Peyer's patch (tissue), 4 donors: ENCODE data around the gene MTMR12. TPM values are rescaled to one million over a fixed set of nuclear protein-coding genes. Genes with fewer than 3 reads are reported as not detected.

Experiments
- DNase-seq, 3 donors: peaks; one replicate each; pipeline ENCODE4 v3.0.0-alpha.2; 2017 to 2019
- H3K27ac ChIP-seq, 4 donors: fragments of 200-600 bp; sonication (generic); one replicate each; pipeline ENCODE4 v1.5.1; 2016 to 2019
- H3K27me3 ChIP-seq, 2 donors: fragments of 200-600 bp; sonication (generic); one replicate each; pipeline ENCODE4 v1.5.1; 2019
- H3K36me3 ChIP-seq, 3 donors: fragments of 200-600 bp; sonication (generic); one replicate each; pipeline ENCODE4 v1.5.1; 2016 to 2019
- H3K4me1 ChIP-seq, 4 donors: fragments of 200-600 bp; sonication (generic); one replicate each; pipeline ENCODE4 v1.5.1; 2016 to 2019
- H3K4me3 ChIP-seq, 4 donors: fragments of 200-600 bp; sonication (generic); 1 replicate in 3 of 4; 2 replicates in 1 of 4; pipeline ENCODE4 v1.5.1; 2016 to 2019; ENCODE audit warnings: mild to moderate bottlenecking in 1 of 4
- H3K9me3 ChIP-seq, 4 donors: fragments of 200-600 bp; sonication (generic); one replicate each; pipeline ENCODE4 v1.5.1; 2016 to 2019; ENCODE audit warnings: mild to moderate bottlenecking in 1 of 4
- POLR2A ChIP-seq, 2 donors: fragments of 450-650 bp; IDR thresholded peaks; one replicate each; pipeline ENCODE4 v1.5.1; 2017; ENCODE audit warnings: antibody characterized with exemption in 2 of 2, mild to moderate bottlenecking in 2 of 2, moderate library complexity in 2 of 2
- total RNA-seq, 4 donors: library from RNA; depleted of rRNA; stranded (reverse); fragments of >200 nt; gene quantifications; one replicate each; pipeline ENCODE4 v1.1.0, GENCODE V29; 2016
- TF ChIP-seq, protein P1 (sequence below), 6 experiments: fragments of 450-650 bp in 4 of 6; fragments of 200-600 bp in 2 of 6; sonication (generic) in 1 of 6; IDR thresholded peaks; one replicate each; pipeline ENCODE4 v1.5.1; 2017 to 2019; ENCODE audit warnings: antibody characterized with exemption in 6 of 6, mild to moderate bottlenecking in 3 of 6, moderate library complexity in 1 of 6

MTMR12 gene
- total RNA-seq, 4 donors from 2014 or later = 16.0 to 43.7 (median 24.0) TPM

DNA sequence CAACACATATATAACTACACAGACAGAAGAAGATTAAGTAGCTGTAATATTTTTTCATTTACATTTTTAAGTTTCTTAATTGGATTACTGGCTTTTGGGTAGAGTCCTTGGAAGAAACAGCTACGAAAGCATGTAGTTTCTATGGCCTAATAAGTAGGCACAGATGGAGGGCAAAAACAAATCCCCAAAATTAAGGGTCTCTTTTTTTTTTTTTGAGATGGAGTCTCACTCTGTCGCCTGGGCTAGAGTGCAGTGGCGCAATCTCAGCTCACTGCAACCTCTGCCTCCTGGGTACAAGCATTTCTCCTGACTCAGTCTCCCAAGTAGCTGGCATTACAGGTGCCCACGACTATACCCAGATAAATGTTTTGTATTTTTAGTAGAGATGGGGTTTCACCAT lies 27.1 kb upstream of the MTMR12 start:
- Histone ChIP-seq H3K27ac (no peak overlapping the region), H3K27me3 (no peaks in the 10 kb centered on the region), H3K36me3 (no peaks in the 10 kb centered on the region), H3K4me1 (no peaks in the 10 kb centered on the region), H3K4me3 (no peak overlapping the region), H3K9me3 (peaks cover 0 to 5% (median 0%) of the 10 kb centered on the region in 4 donors)
- no peak for TF ChIP-seq POLR2A (IDR thresholded peaks at IDR 0.05)
- TF ChIP-seq, protein P1, sequence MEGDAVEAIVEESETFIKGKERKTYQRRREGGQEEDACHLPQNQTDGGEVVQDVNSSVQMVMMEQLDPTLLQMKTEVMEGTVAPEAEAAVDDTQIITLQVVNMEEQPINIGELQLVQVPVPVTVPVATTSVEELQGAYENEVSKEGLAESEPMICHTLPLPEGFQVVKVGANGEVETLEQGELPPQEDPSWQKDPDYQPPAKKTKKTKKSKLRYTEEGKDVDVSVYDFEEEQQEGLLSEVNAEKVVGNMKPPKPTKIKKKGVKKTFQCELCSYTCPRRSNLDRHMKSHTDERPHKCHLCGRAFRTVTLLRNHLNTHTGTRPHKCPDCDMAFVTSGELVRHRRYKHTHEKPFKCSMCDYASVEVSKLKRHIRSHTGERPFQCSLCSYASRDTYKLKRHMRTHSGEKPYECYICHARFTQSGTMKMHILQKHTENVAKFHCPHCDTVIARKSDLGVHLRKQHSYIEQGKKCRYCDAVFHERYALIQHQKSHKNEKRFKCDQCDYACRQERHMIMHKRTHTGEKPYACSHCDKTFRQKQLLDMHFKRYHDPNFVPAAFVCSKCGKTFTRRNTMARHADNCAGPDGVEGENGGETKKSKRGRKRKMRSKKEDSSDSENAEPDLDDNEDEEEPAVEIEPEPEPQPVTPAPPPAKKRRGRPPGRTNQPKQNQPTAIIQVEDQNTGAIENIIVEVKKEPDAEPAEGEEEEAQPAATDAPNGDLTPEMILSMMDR (IDR thresholded peaks at IDR 0.05) = no peak
- no peak for DNase-seq

GRCh38 chr5:32339198-32339597 lies 26.5 kb upstream of the MTMR12 start:
- DNase-seq = no peak
- Histone ChIP-seq H3K4me3 (no peak overlapping the region), H3K9me3 (peaks cover 0 to 5% (median 0%) of the 10 kb centered on the region in 4 donors), H3K27me3 (no peaks in the 10 kb centered on the region), H3K27ac (no peak overlapping the region), H3K4me1 (no peaks in the 10 kb centered on the region), H3K36me3 (no peaks in the 10 kb centered on the region)
- TF ChIP-seq, protein P1 (IDR thresholded peaks at IDR 0.05) = no peak
- no peak for TF ChIP-seq POLR2A (IDR thresholded peaks at IDR 0.05)

- no peak for DNase-seq
- Histone ChIP-seq H3K27me3 (no peaks in the 10 kb centered on the region), H3K27ac (no peak overlapping the region), H3K4me1 (peaks cover 0 to 3% (median 0%) of the 10 kb centered on the region in 4 donors), H3K36me3 (no peaks in the 10 kb centered on the region), H3K4me3 (no peak overlapping the region), H3K9me3 (no peaks in the 10 kb centered on the region)
- TF ChIP-seq POLR2A (IDR thresholded peaks at IDR 0.05) = no peak
- TF ChIP-seq, protein P1 (IDR thresholded peaks at IDR 0.05) = no peak
Measured at GRCh38 chr5:32332966-32333365, 20.2 kb upstream of the MTMR12 start.

GRCh38 chr5:32332361-32332760 lies 19.6 kb upstream of the MTMR12 start:
- no peak for DNase-seq
- no peak overlapping the region for H3K27ac ChIP-seq
- no peaks in the 10 kb centered on the region for H3K9me3 ChIP-seq
- no peak for TF ChIP-seq POLR2A (IDR thresholded peaks at IDR 0.05)
- TF ChIP-seq, protein P1 (IDR thresholded peaks at IDR 0.05) = no peak
- H3K36me3 ChIP-seq = no peaks in the 10 kb centered on the region
- peaks cover 0 to 3% (median 0%) of the 10 kb centered on the region in 4 donors for H3K4me1 ChIP-seq
- H3K27me3 ChIP-seq = no peaks in the 10 kb centered on the region
- H3K4me3 ChIP-seq = no peak overlapping the region

- Histone ChIP-seq H3K27ac (peak overlapping the region in 1 of 4 donors; percentile 13), H3K27me3 (no peaks in the 10 kb centered on the region), H3K36me3 (no peaks in the 10 kb centered on the region), H3K4me3 (no peak overlapping the region), H3K9me3 (no peaks in the 10 kb centered on the region), H3K4me1 (peaks cover 0 to 3% (median 0%) of the 10 kb centered on the region in 4 donors)
- TF ChIP-seq, protein P1 (IDR thresholded peaks at IDR 0.05) = no peak
- no peak for DNase-seq
Measured at GRCh38 chr5:32331935-32332274, 19.2 kb upstream of the MTMR12 start.
